ENCODE measurements around the gene INPP1. TPM values are rescaled to one million over a fixed set of nuclear protein-coding genes. Genes with fewer than 3 reads are reported as not detected.
A peak's percentile ranks its signal among the peaks of the same experiment; 100 is the strongest.
"Not testable (repeated sequence)": the region's sequence is repeated elsewhere in the genome, so short reads cannot be mapped to it uniquely, and the experiment has no call there.

Gene INPP1
- total RNA-seq, 6 donors from 2014 or later, result 17.6 to 37.6 (median 26.9) TPM

DNA sequence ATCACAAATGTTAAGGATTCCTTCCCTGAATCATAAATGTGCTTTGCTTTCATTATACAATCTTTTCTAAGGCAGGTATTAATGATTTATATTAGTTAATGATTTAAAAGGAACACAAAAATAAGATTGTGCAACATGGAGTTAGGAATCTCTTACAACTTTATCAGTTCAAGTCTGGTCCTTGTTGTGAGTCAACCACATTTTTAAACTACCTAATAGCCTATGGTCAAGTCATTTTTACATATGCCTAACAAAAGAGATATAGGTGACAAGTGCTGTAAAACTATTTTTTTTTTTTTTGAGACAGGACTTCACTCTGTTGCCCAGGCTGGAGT is 8.2 kb upstream of the INPP1 start:
- Histone ChIP-seq H3K36me3 (no peaks in the 10 kb centered on the region), H3K27ac (peak overlapping the region in 3 of 4 donors; percentile 43 to 78 (median 60)), H3K9me3 (no peaks in the 10 kb centered on the region), H3K4me3 (peak overlapping the region in 2 of 4 donors; percentile 18 to 20), H3K4me1 (peaks cover 0 to 4% (median 2%) of the 10 kb centered on the region in 4 donors), H3K27me3 (no peaks in the 10 kb centered on the region)
- ATAC-seq (ENCODE audit: low FRiP score in 2 of 2) (no peak), DNase-seq (no peak)
- TF ChIP-seq POLR2AphosphoS5 (IDR thresholded peaks at IDR 0.05), result no peak
- TF ChIP-seq, protein P1, sequence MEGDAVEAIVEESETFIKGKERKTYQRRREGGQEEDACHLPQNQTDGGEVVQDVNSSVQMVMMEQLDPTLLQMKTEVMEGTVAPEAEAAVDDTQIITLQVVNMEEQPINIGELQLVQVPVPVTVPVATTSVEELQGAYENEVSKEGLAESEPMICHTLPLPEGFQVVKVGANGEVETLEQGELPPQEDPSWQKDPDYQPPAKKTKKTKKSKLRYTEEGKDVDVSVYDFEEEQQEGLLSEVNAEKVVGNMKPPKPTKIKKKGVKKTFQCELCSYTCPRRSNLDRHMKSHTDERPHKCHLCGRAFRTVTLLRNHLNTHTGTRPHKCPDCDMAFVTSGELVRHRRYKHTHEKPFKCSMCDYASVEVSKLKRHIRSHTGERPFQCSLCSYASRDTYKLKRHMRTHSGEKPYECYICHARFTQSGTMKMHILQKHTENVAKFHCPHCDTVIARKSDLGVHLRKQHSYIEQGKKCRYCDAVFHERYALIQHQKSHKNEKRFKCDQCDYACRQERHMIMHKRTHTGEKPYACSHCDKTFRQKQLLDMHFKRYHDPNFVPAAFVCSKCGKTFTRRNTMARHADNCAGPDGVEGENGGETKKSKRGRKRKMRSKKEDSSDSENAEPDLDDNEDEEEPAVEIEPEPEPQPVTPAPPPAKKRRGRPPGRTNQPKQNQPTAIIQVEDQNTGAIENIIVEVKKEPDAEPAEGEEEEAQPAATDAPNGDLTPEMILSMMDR (IDR thresholded peaks at IDR 0.05), result no peak
- TF ChIP-seq POLR2A (IDR thresholded peaks at IDR 0.05), result no peak
- no peak for TF ChIP-seq EP300 (IDR thresholded peaks at IDR 0.05)

- not testable (repeated sequence) for H3K4me3 ChIP-seq; DNase-seq; H3K9me3 ChIP-seq; ATAC-seq (ENCODE audit: low FRiP score in 2 of 2); H3K27me3 ChIP-seq; H3K4me1 ChIP-seq; H3K36me3 ChIP-seq
- WGBS, 2 donors, result 96 to 100% methylated on average over 4 of the region's 4 CpGs
- H3K27ac ChIP-seq, result peak overlapping the region in 2 of 4 donors; percentile 60 to 78
Measured at GRCh38 chr2:190335584-190335983, 7.8 kb upstream of the INPP1 start.

DNA sequence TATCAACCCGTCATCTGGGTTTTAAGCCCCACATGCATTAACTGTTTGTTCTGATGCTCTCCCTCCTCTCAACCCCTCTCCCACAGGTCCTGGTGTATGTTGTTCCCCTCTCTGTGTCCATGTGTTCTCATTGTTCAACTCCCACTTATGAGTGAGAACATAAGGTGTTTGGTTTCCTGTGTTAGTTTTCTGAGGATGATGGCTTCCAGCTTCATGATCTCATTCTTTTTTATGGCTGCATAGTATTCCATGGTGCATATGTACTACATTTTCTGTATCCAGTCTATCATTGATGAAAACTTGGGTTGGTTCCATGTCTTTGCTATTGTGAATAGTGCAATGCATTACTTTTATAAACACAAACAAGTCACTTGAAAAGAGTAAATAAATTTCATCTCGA is 7.0 kb upstream of the INPP1 start:
- ATAC-seq (ENCODE audit: low FRiP score in 2 of 2) (no peak), DNase-seq (no peak)
- TF ChIP-seq EP300 (IDR thresholded peaks at IDR 0.05), result no peak
- no peak for TF ChIP-seq POLR2AphosphoS5 (IDR thresholded peaks at IDR 0.05)
- TF ChIP-seq, protein P1 (IDR thresholded peaks at IDR 0.05), result no peak
- TF ChIP-seq POLR2A (IDR thresholded peaks at IDR 0.05), result no peak
- H3K36me3 ChIP-seq, result no peaks in the 10 kb centered on the region
- H3K4me3 ChIP-seq, result no peak overlapping the region
- H3K27ac ChIP-seq, result no peak overlapping the region
- H3K9me3 ChIP-seq, result no peaks in the 10 kb centered on the region
- H3K27me3 ChIP-seq, result no peaks in the 10 kb centered on the region
- peaks cover 0 to 4% (median 2%) of the 10 kb centered on the region in 4 donors for H3K4me1 ChIP-seq
- 86 to 93% methylated on average over 2 of the region's 2 CpGs for WGBS, 2 donors

DNA sequence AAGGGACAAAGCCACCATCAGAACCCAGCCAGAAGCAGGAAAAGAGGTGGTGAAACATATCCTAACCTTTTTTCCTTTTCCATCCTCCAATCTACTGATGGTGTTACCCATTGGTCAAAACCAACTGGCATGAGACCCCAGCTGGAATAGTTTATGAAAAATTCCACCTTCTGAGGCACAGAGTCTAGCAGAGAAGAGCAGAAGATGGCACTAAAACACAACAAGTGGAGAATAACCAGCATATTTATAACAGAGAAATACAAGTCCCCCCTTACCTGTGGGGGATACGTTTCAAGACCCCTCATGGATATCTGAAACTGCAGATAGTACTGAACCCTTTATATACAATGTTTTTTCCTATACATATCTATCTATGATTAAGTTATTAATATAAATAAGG is 4.9 kb upstream of the INPP1 start:
- Histone ChIP-seq H3K27ac (peak overlapping the region in 1 of 4 donors; percentile 17), H3K27me3 (no peaks in the 10 kb centered on the region), H3K36me3 (no peaks in the 10 kb centered on the region), H3K4me3 (no peak overlapping the region), H3K9me3 (no peaks in the 10 kb centered on the region), H3K4me1 (peaks cover 4 to 15% (median 7%) of the 10 kb centered on the region in 4 donors)
- TF ChIP-seq, protein P1 (IDR thresholded peaks at IDR 0.05), result no peak
- no peak for TF ChIP-seq POLR2A (IDR thresholded peaks at IDR 0.05)
- TF ChIP-seq EP300 (IDR thresholded peaks at IDR 0.05), result no peak
- TF ChIP-seq POLR2AphosphoS5 (IDR thresholded peaks at IDR 0.05), result no peak
- no peak for DNase-seq
- 85 to 86% methylated on average over 1 of the region's 1 CpG for WGBS, 2 donors
- no peak for ATAC-seq (ENCODE audit: low FRiP score in 2 of 2)

DNA sequence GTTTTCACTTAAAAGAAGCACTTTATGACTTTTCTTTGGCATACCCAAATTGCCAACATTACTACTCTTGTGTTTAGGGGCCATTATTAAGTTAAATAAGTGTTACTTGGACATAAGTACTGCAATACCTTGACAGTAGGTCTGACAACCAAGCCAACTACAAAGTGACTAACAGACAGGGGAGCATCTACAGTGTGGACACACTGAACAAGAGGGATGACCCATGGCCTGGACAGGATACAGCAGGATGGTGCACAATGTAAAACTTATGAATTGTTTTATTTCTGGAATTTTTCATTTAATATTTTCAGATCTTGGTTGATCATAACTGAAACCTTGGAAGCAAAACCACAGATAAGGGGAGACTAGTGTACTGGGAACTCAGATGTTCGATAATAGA is 4.0 kb upstream of the INPP1 start:
- TF ChIP-seq POLR2A (IDR thresholded peaks at IDR 0.05) (no peak), POLR2AphosphoS5 (IDR thresholded peaks at IDR 0.05) (no peak)
- TF ChIP-seq, protein P1 (IDR thresholded peaks at IDR 0.05), result no peak
- Histone ChIP-seq H3K4me3 (no peak overlapping the region), H3K27ac (no peak overlapping the region), H3K36me3 (no peaks in the 10 kb centered on the region), H3K9me3 (no peaks in the 10 kb centered on the region), H3K4me1 (peaks cover 4 to 22% (median 8%) of the 10 kb centered on the region in 4 donors), H3K27me3 (no peaks in the 10 kb centered on the region)
- WGBS, 2 donors, result 53 to 61% methylated on average over 1 of the region's 1 CpG
- ATAC-seq (ENCODE audit: low FRiP score in 2 of 2) (no peak), DNase-seq (no peak)

Data from upper lobe of left lung (tissue), 6 donors.